MCF 10A (cell line): ENCODE measurements around the gene ORAI3. TPM values are rescaled to one million over a fixed set of nuclear protein-coding genes. Genes with fewer than 3 reads are reported as not detected.

Experiments used
- BruUV-seq: library from RNA; stranded (reverse); fragments of 400-500 nt; replicated peaks from 2 replicates; lab custom pipeline; 2021; lab: Mats Ljungman, UMichigan
- CTCF ChIA-PET: fragments of 300-600 bp; sonication (Branson Sonifier 250); formaldehyde crosslinking; extraction: SDS; loops from one replicate; lab custom pipeline; 2021; ENCODE audit warnings: antibody characterized with exemption, inconsistent platforms; lab: Yijun Ruan, JAX
- POLR2A ChIA-PET: fragments of 300-600, 350-650 bp; sonication (Branson Sonifier 250); formaldehyde crosslinking; extraction: SDS; loops from one replicate; lab custom pipeline; 2020; ENCODE audit warnings: antibody characterized with exemption, inconsistent platforms; lab: Yijun Ruan, JAX
- DNase-seq: peaks from one replicate; pipeline ENCODE4 v3.0.0-alpha.2; 2018; ENCODE audit not compliant: unreplicated experiment
- H3K27ac Mint-ChIP-seq: one replicate; pipeline ENCODE4 v1.8.0; 2022; ENCODE audit warnings: mild to moderate bottlenecking, low read depth, mixed read lengths; ENCODE audit not compliant: unreplicated experiment
- H3K27me3 Mint-ChIP-seq: one replicate; pipeline ENCODE4 v1.8.0; 2022; ENCODE audit warnings: mixed read lengths; ENCODE audit not compliant: insufficient read depth, unreplicated experiment
- H3K36me3 Mint-ChIP-seq: one replicate; pipeline ENCODE4 v1.8.0; 2022; ENCODE audit warnings: mild to moderate bottlenecking, moderate library complexity, mixed read lengths; ENCODE audit not compliant: insufficient read depth, unreplicated experiment
- H3K4me1 Mint-ChIP-seq: one replicate; pipeline ENCODE4 v1.8.0; 2022; ENCODE audit warnings: mixed read lengths; ENCODE audit not compliant: insufficient read depth, unreplicated experiment
- H3K4me3 Mint-ChIP-seq: one replicate; pipeline ENCODE4 v1.8.0; 2022; ENCODE audit warnings: mild to moderate bottlenecking, moderate library complexity, mixed read lengths; ENCODE audit not compliant: unreplicated experiment
- H3K9me3 Mint-ChIP-seq: one replicate; pipeline ENCODE4 v1.8.0; 2022; ENCODE audit warnings: mixed read lengths; ENCODE audit not compliant: unreplicated experiment
- CTCF ChIP-seq: fragments of 200-600 bp; IDR thresholded peaks from one replicate; pipeline ENCODE4 v1.8.0; 2022; ENCODE audit warnings: antibody characterized with exemption, mild to moderate bottlenecking; ENCODE audit not compliant: unreplicated experiment
- intact Hi-C: fragments of 100-400 bp; cut with micrococcal nuclease; formaldehyde crosslinking; loops from 2 replicates; pipeline ENCODE4 v1.14.1; 2022
- total RNA-seq: library from RNA; stranded (reverse); gene quantifications from 2 replicates; pipeline ENCODE4 v1.2.3, GENCODE V29; 2022

Gene ORAI3
- total RNA-seq, 1 experiment from 2014 or later, result 16.2 TPM

- H3K4me1 Mint-ChIP-seq, result no peaks in the 10 kb centered on the region
- H3K27ac Mint-ChIP-seq, result no peak overlapping the region
- intact Hi-C loops, result no loop called here
- no peak overlapping the region for H3K4me3 Mint-ChIP-seq
- TF ChIP-seq CTCF, result no peak
- no peaks in the 10 kb centered on the region for H3K27me3 Mint-ChIP-seq
- DNase-seq, result no peak
- CTCF ChIA-PET, result interaction anchor here (0.7 to 7.4 kb wide), 4 partner anchors 12 to 490 kb away, joined by 3 to 66 read pairs (median 5); partner anchors contain the start of gene ZNF843
- no TSS peak for BruUV-seq
- H3K9me3 Mint-ChIP-seq, result no peaks in the 10 kb centered on the region
- H3K36me3 Mint-ChIP-seq, result peaks cover 34% of the 10 kb centered on the region
- POLR2A ChIA-PET, result interaction anchor here (0.7 to 1.5 kb wide), 3 partner anchors 13 to 189 kb away, joined by 3 to 7 read pairs (median 4); no protein-coding TSS in a partner anchor
Observed at GRCh38 chr16:30953111-30953510, 4.2 kb downstream of the ORAI3 start.

GRCh38 chr16:30953511-30954124 is 4.8 kb downstream of the ORAI3 start:
- Mint-ChIP-seq H3K36me3 (peaks cover 39% of the 10 kb centered on the region), H3K4me1 (peaks cover 4% of the 10 kb centered on the region), H3K27me3 (no peaks in the 10 kb centered on the region), H3K4me3 (no peak overlapping the region), H3K9me3 (no peaks in the 10 kb centered on the region), H3K27ac (no peak overlapping the region)
- peak; percentile 66 for DNase-seq
- intact Hi-C loops, result no loop called here
- peak; percentile 61 for TF ChIP-seq CTCF
- ChIA-PET CTCF (interaction anchor here (0.6 to 7.4 kb wide), 13 partner anchors 10 to 489 kb away, joined by 3 to 66 read pairs (median 4); partner anchors contain the start of genes KAT8 and ZNF843), POLR2A (interaction anchor here (0.7 to 1.5 kb wide), 5 partner anchors 13 to 189 kb away, joined by 3 to 7 read pairs (median 4); no protein-coding TSS in a partner anchor)
- no TSS peak for BruUV-seq

GRCh38 chr16:30954993-30955392 is 6.1 kb downstream of the ORAI3 start:
- DNase-seq, result no peak
- Mint-ChIP-seq H3K36me3 (peaks cover 51% of the 10 kb centered on the region), H3K27me3 (no peaks in the 10 kb centered on the region), H3K9me3 (no peaks in the 10 kb centered on the region), H3K4me3 (no peak overlapping the region), H3K27ac (no peak overlapping the region), H3K4me1 (peaks cover 18% of the 10 kb centered on the region)
- CTCF ChIA-PET, result interaction anchor here (0.6 to 7.4 kb wide), 7 partner anchors 9 to 916 kb away, joined by 3 to 66 read pairs (median 4); partner anchors contain the start of gene ZNF843
- intact Hi-C loops, result no loop called here
- POLR2A ChIA-PET, result interaction anchor here (0.7 to 1.5 kb wide), 3 partner anchors 11 to 919 kb away, joined by 3 to 4 read pairs (median 3); partner anchors contain the start of genes ZNF646 and ZNF668
- TF ChIP-seq CTCF, result no peak
- BruUV-seq, result no TSS peak
